K562 (cell line): Measurements from ENCODE around the gene EXOC4. TPM values are rescaled to one million over a fixed set of nuclear protein-coding genes. Genes with fewer than 3 reads are reported as not detected.

ENCODE experiments used
- ATAC-seq: fragments of 200-7000 bp; cut with Tn5 transposase; 3 replicates; pipeline ENCODE4 v1.9.1; 2020; ENCODE audit warnings: moderate library complexity
- BruUV-seq: library from RNA; stranded (reverse); fragments of 400-500 nt; replicated peaks from 2 replicates; lab custom pipeline; 2021; lab: Mats Ljungman, UMichigan
- CTCF ChIA-PET: fragments of 300-600 bp; formaldehyde crosslinking; extraction: SDS; loops from one replicate; lab custom pipeline; 2021; ENCODE audit warnings: low intra/inter-chr PET ratio; lab: Yijun Ruan, JAX
- POLR2A ChIA-PET: fragments of 300-600, 350-650 bp; sonication (Branson Sonifier 250); formaldehyde crosslinking; extraction: SDS; loops from one replicate; lab custom pipeline; 2021; ENCODE audit warnings: antibody characterized with exemption, inconsistent platforms; lab: Yijun Ruan, JAX
- DNase-seq, 4 experiments: peaks; one replicate each; pipeline versions ENCODE4 v3.0.0 to v3.0.0-alpha.2; 2011 to 2018; ENCODE audit warnings: low spot score in 3 of 4, mixed read lengths in 3 of 4; ENCODE audit errors: extremely low read depth in 1 of 4
- FAIRE-seq: peaks from 2 replicates; lab custom pipeline; 2011; peaks lifted over from hg19 to GRCh38; lab: Jason Lieb, UNC
- H2AFZ ChIP-seq: 2 replicates; pipeline ENCODE4 v1.6.0; 2011; ENCODE audit warnings: low read depth, low read length, control low read depth, inconsistent platforms
- H3K27ac ChIP-seq: fragments of 200-600 bp; 3 replicates; pipeline ENCODE4 v1.8.0; 2011; ENCODE audit warnings: low read depth, mild to moderate bottlenecking, control low read depth, inconsistent platforms, low read length, moderate library complexity, mixed read lengths; ENCODE audit errors: extremely low read depth
- H3K27me3 ChIP-seq, 2 experiments: fragments of 300-600 bp in 1 of 2; 2 replicates in 1 of 2; 3 replicates in 1 of 2; pipeline versions ENCODE4 v1.6.0 to v1.8.0; 2011; ENCODE audit warnings: inconsistent platforms in 2 of 2, low read length in 2 of 2, mild to moderate bottlenecking in 1 of 2, mixed read lengths in 1 of 2, moderate library complexity in 1 of 2; ENCODE audit not compliant: control insufficient read depth in 2 of 2, insufficient read depth in 2 of 2
- H3K36me3 ChIP-seq: fragments of 300-600 bp; 3 replicates; pipeline ENCODE4 v1.8.0; 2011; ENCODE audit warnings: mild to moderate bottlenecking, low read length, inconsistent platforms; ENCODE audit not compliant: control insufficient read depth, insufficient read depth
- H3K4me1 ChIP-seq, 2 experiments: fragments of 200-600 bp in 1 of 2; replicated peaks in 1 of 2; 2 replicates in 1 of 2; 3 replicates in 1 of 2; pipeline versions ENCODE4 v1.5.1 to v1.8.0; 2011; ENCODE audit warnings: inconsistent platforms in 2 of 2, low read length in 2 of 2, mild to moderate bottlenecking in 1 of 2, mixed read lengths in 1 of 2, moderate library complexity in 1 of 2; ENCODE audit not compliant: control insufficient read depth in 2 of 2, insufficient read depth in 2 of 2
- H3K4me2 ChIP-seq: 2 replicates; pipeline ENCODE4 v1.6.1; 2011; ENCODE audit warnings: low read length, control low read depth, inconsistent platforms, mixed read lengths; ENCODE audit not compliant: insufficient read depth
- H3K4me3 ChIP-seq: fragments of 200-600 bp; sonication (generic), shearing (Covaris generic); 2 replicates; pipeline ENCODE4 v1.5.1; 2016; ENCODE audit warnings: control low read depth, inconsistent platforms
- H3K79me2 ChIP-seq: fragments of 200-600 bp; 3 replicates; pipeline ENCODE4 v1.8.0; 2011; ENCODE audit warnings: low read length, inconsistent platforms; ENCODE audit not compliant: control insufficient read depth, insufficient read depth
- H3K9ac ChIP-seq, 2 experiments: 2 replicates each; pipeline versions ENCODE4 v1.6.0 to v1.6.1; 2011; ENCODE audit warnings: low read depth in 2 of 2, low read length in 2 of 2, control low read depth in 1 of 2, inconsistent platforms in 1 of 2, mild to moderate bottlenecking in 1 of 2, mixed read lengths in 1 of 2; ENCODE audit not compliant: insufficient read depth in 1 of 2
- H3K9me1 ChIP-seq: one replicate; pipeline ENCODE4 v1.6.0; 2011; ENCODE audit warnings: inconsistent platforms, mild to moderate bottlenecking, low read length, moderate library complexity; ENCODE audit not compliant: control insufficient read depth, insufficient read depth
- H3K9me3 ChIP-seq: replicated peaks from 2 replicates; pipeline ENCODE4 v1.5.1; 2011; ENCODE audit warnings: low read depth, low read length, inconsistent platforms; ENCODE audit not compliant: control insufficient read depth, insufficient read depth
- H4K20me1 ChIP-seq: replicated peaks from 2 replicates; pipeline ENCODE4 v1.6.1; 2011; ENCODE audit warnings: low read length, inconsistent platforms, mixed read lengths; ENCODE audit not compliant: control insufficient read depth, insufficient read depth
- ARNT ChIP-seq, 2 experiments: fragments of 450-650 bp; IDR thresholded peaks; 2 replicates each; pipeline ENCODE4 v1.6.1; 2016; ENCODE audit warnings: mild to moderate bottlenecking in 1 of 2
- CC2D1A ChIP-seq: fragments of 450-650 bp; IDR thresholded peaks from 2 replicates; pipeline ENCODE4 v1.6.1; 2017; ENCODE audit warnings: mild to moderate bottlenecking
- ELK3 ChIP-seq: fragments of 450-650 bp; formaldehyde crosslinking; IDR thresholded peaks from 2 replicates; pipeline ENCODE4 v1.4.0; 2020; ENCODE audit warnings: mild to moderate bottlenecking
- EP400 ChIP-seq: fragments of 450-650 bp; IDR thresholded peaks from 2 replicates; pipeline ENCODE4 v1.6.1; 2017; ENCODE audit warnings: antibody characterized with exemption, mild to moderate bottlenecking, moderate library complexity
- FOXK1 ChIP-seq: sonication (generic); formaldehyde crosslinking; IDR thresholded peaks from 2 replicates; pipeline ENCODE4 v1.8.0; 2022; ENCODE audit warnings: missing genetic modification reagents, mild to moderate bottlenecking, borderline replicate concordance
- HDAC1 ChIP-seq, 2 experiments: fragments of 450-650 bp; IDR thresholded peaks; 2 replicates each; pipeline ENCODE4 v1.6.1; 2016 to 2017; ENCODE audit warnings: inconsistent platforms in 1 of 2, mild to moderate bottlenecking in 1 of 2, moderate library complexity in 1 of 2
- NKRF ChIP-seq: fragments of 450-650 bp; IDR thresholded peaks from 2 replicates; pipeline ENCODE4 v1.6.1; 2016; ENCODE audit warnings: borderline replicate concordance
- SMAD1 ChIP-seq: fragments of 150-350 bp; IDR thresholded peaks from 2 replicates; pipeline ENCODE4 v1.6.1; 2014; ENCODE audit warnings: low read length, low read depth; ENCODE audit not compliant: partially characterized antibody
- SMC3 ChIP-seq: conservative IDR thresholded peaks from 2 replicates; pipeline ENCODE4 v1.6.1; 2011; ENCODE audit warnings: low read depth, low read length, improper control_type of control experiment; ENCODE audit not compliant: insufficient read depth
- SRSF7 ChIP-seq: fragments of 200-400 bp; formaldehyde crosslinking; optimal IDR thresholded peaks from 2 replicates; pipeline ENCODE3; 2017; ENCODE audit warnings: mild to moderate bottlenecking, low read depth, low read length
- ZNF277 ChIP-seq: fragments of 250-450 bp; sonication (Bioruptor Pico); IDR thresholded peaks from 2 replicates; pipeline ENCODE4 v1.8.0; 2022; ENCODE audit warnings: inconsistent platforms, mild to moderate bottlenecking, moderate library complexity, borderline replicate concordance
- WGBS: fragments of 100-300 bp; shearing (Covaris generic); methylation state at CpG from one replicate; pipeline ENCODE4 v1.1.6; 2016; ENCODE audit warnings: low coverage, mixed read lengths; ENCODE audit not compliant: insufficient coverage; ENCODE audit errors: missing lambda C conversion rate; 5-methylcytosine and 5-hydroxymethylcytosine counted together
- in situ Hi-C: fragments of 300-500 bp; cut with MboI; formaldehyde crosslinking; loops from 4 replicates; pipeline ENCODE4 v1.15.0; 2018; ENCODE audit warnings: inconsistent platforms, mixed read lengths
- intact Hi-C: fragments of 100-400 bp; cut with micrococcal nuclease; formaldehyde crosslinking; loops from 2 replicates; pipeline ENCODE4 v1.14.2; 2022
- polyA plus RNA-seq, 8 experiments: library from polyadenylated mRNA; depleted of rRNA in 4 of 8; stranded (reverse) in 5 of 8; unstranded in 3 of 8; fragments of >200 nt; fragmentation: Nextera tagmentation in 2 of 8; fragmentation: Illumina TruSeq in 1 of 8; extraction: Ambion mirVana in 2 of 8; extraction: Trizol in 1 of 8; gene quantifications; 2 replicates each; pipeline versions ENCODE4 v1.2.1 to v1.2.3, GENCODE V29; 2011 to 2014; ENCODE audit warnings: inconsistent platforms in 1 of 8, missing spikeins in 1 of 8
- total RNA-seq, 7 experiments: library from RNA; depleted of rRNA in 6 of 7; stranded (reverse); fragments of >200 nt in 6 of 7; fragmentation: Illumina TruSeq in 2 of 7; extraction: Trizol in 2 of 7; gene quantifications; 2 replicates each; pipeline versions ENCODE4 v1.2.1 to v1.2.3, GENCODE V29; 2011 to 2021; ENCODE audit warnings: low replicate concordance in 1 of 7

EXOC4 gene
- total and polyA plus RNA-seq, 9 of the 15 experiments (the other 6 are each of a cell fraction or from before 2014, with no cell fraction given): 18.5 to 73.1 (median 46.6) TPM

GRCh38 chr7:133923974-133924373, 671.1 kb downstream of the EXOC4 start (continued):
- no peak for TF ChIP-seq NKRF

GRCh38 chr7:133931053-133931452, 678.2 kb downstream of the EXOC4 start:
- ChIA-PET POLR2A (interaction anchor here (0.6 to 2.5 kb wide), 2 partner anchors 16 to 865 kb away, joined by 4 to 7 read pairs; no protein-coding TSS in a partner anchor), CTCF (no interaction called here)
- Histone ChIP-seq H3K4me1 (no peaks in the 10 kb centered on the region), H3K36me3 (no peaks in the 10 kb centered on the region), H3K9ac (no peak overlapping the region), H2AFZ (no peak overlapping the region), H3K27me3 (no peaks in the 10 kb centered on the region), H3K27ac (no peak overlapping the region), H3K4me2 (no peak overlapping the region), H3K79me2 (no peaks in the 10 kb centered on the region), H3K9me3 (no peaks in the 10 kb centered on the region), H3K4me3 (no peak overlapping the region), H4K20me1 (no peaks in the 10 kb centered on the region), H3K9me1 (no peaks in the 10 kb centered on the region)
- ATAC-seq (no peak), DNase-seq (no peak), FAIRE-seq (no peak)
- TF ChIP-seq CC2D1A: no peak
- no peak for TF ChIP-seq ELK3 (CRISPR knock-in tag)
- TF ChIP-seq SMC3: no peak
- TF ChIP-seq HDAC1 (IDR thresholded peaks at IDR 0.05): no peak
- no peak for TF ChIP-seq FOXK1 (CRISPR knock-in tag)
- TF ChIP-seq ARNT (IDR thresholded peaks at IDR 0.05): no peak
- no peak for TF ChIP-seq SMAD1
- TF ChIP-seq SRSF7: no peak
- TF ChIP-seq EP400: no peak
- TF ChIP-seq ZNF277 (CRISPR knock-in tag): no peak
- BruUV-seq: no TSS peak
- 0% methylated on average over 1 of the region's 1 CpG for WGBS
- intact Hi-C loops (no loop called here), in situ Hi-C loops (no loop called here)
